ENCODE data around the gene VDAC2. TPM values are rescaled to one million over a fixed set of nuclear protein-coding genes. Genes with fewer than 3 reads are reported as not detected.

The VDAC2 gene
- total and polyA plus RNA-seq, 2 donors: 127 to 209 TPM

- no peak overlapping the region for H3K27ac ChIP-seq (ENCODE audit: low read depth)
- 78% methylated on average over 6 of the region's 6 CpGs for WGBS
Measured at GRCh38 chr10:75265856-75266255, 55.3 kb downstream of the VDAC2 start.

GRCh38 chr10:75266945-75267344, 56.3 kb downstream of the VDAC2 start:
- H3K4me1 ChIP-seq (ENCODE audit: insufficient read depth): no peaks in the 10 kb centered on the region
- 48% methylated on average over 5 of the region's 5 CpGs for WGBS
- H3K4me3 ChIP-seq (ENCODE audit: low read depth, low read length): no peak overlapping the region
- no peak for DNase-seq (ENCODE audit: extremely low spot score)
- H3K36me3 ChIP-seq (ENCODE audit: insufficient read depth): no peaks in the 10 kb centered on the region
- H3K27ac ChIP-seq (ENCODE audit: low read depth): no peak overlapping the region

More at GRCh38 chr10:75265856-75266255, 55.3 kb downstream of the VDAC2 start:
- H3K4me1 ChIP-seq (ENCODE audit: insufficient read depth): no peaks in the 10 kb centered on the region
- H3K4me3 ChIP-seq (ENCODE audit: low read depth, low read length): no peak overlapping the region
- no peak for DNase-seq (ENCODE audit: extremely low spot score)
- H3K36me3 ChIP-seq (ENCODE audit: insufficient read depth): no peaks in the 10 kb centered on the region

- H3K4me1 ChIP-seq (ENCODE audit: insufficient read depth): no peaks in the 10 kb centered on the region
- WGBS: 89% methylated on average over 5 of the region's 5 CpGs
- DNase-seq (ENCODE audit: extremely low spot score): no peak
- no peaks in the 10 kb centered on the region for H3K36me3 ChIP-seq (ENCODE audit: insufficient read depth)
- H3K27ac ChIP-seq (ENCODE audit: low read depth): no peak overlapping the region
- H3K4me3 ChIP-seq (ENCODE audit: low read depth, low read length): no peak overlapping the region
Measured at GRCh38 chr10:75269605-75270004, 59.0 kb downstream of the VDAC2 start.

- H3K4me1 ChIP-seq (ENCODE audit: insufficient read depth): no peaks in the 10 kb centered on the region
- no peak overlapping the region for H3K4me3 ChIP-seq (ENCODE audit: low read depth, low read length)
- H3K36me3 ChIP-seq (ENCODE audit: insufficient read depth): no peaks in the 10 kb centered on the region
- DNase-seq (ENCODE audit: extremely low spot score): no peak
- WGBS: 94% methylated on average over 5 of the region's 5 CpGs
- no peak overlapping the region for H3K27ac ChIP-seq (ENCODE audit: low read depth)
Measured at GRCh38 chr10:75272094-75272493, 61.5 kb downstream of the VDAC2 start.

- WGBS: 29% methylated on average over 7 of the region's 7 CpGs
- no peak for DNase-seq (ENCODE audit: extremely low spot score)
Measured at GRCh38 chr10:75272896-75273295, 62.3 kb downstream of the VDAC2 start.

GRCh38 chr10:75276069-75276872, 65.7 kb downstream of the VDAC2 start:
- Histone ChIP-seq H3K4me3 (ENCODE audit: low read depth, low read length) (peak overlapping the region; percentile 28), H3K27ac (ENCODE audit: low read depth) (no peak overlapping the region), H3K4me1 (ENCODE audit: insufficient read depth) (no peaks in the 10 kb centered on the region), H3K36me3 (ENCODE audit: insufficient read depth) (no peaks in the 10 kb centered on the region)
- no peak for DNase-seq (ENCODE audit: extremely low spot score)
- WGBS: 65% methylated on average over 46 of the region's 46 CpGs

More at GRCh38 chr10:75272896-75273295, 62.3 kb downstream of the VDAC2 start:
- Histone ChIP-seq H3K27ac (ENCODE audit: low read depth) (no peak overlapping the region), H3K4me1 (ENCODE audit: insufficient read depth) (no peaks in the 10 kb centered on the region), H3K4me3 (ENCODE audit: low read depth, low read length) (no peak overlapping the region), H3K36me3 (ENCODE audit: insufficient read depth) (no peaks in the 10 kb centered on the region)

- 80% methylated on average over 2 of the region's 2 CpGs for WGBS
- H3K4me1 ChIP-seq (ENCODE audit: insufficient read depth): no peaks in the 10 kb centered on the region
- no peak for DNase-seq (ENCODE audit: extremely low spot score)
Measured at GRCh38 chr10:75280236-75280635, 69.6 kb downstream of the VDAC2 start.

More at GRCh38 chr10:75280236-75280635, 69.6 kb downstream of the VDAC2 start:
- Histone ChIP-seq H3K36me3 (ENCODE audit: insufficient read depth) (no peaks in the 10 kb centered on the region), H3K27ac (ENCODE audit: low read depth) (no peak overlapping the region), H3K4me3 (ENCODE audit: low read depth, low read length) (no peak overlapping the region)

Small RNAs within 50 kb of the gene (small RNA-seq; reads per million reads assigned to genes)
- gene HMGA1P5 (not detected), gene RPL39P25 (not detected)

Other genes with a start within 250 kb of the VDAC2 start
- 42.2 TPM for gene SAMD8, start 99.1 kb upstream of the VDAC2 start, total RNA-seq
- gene SAMD8, start 99.1 kb upstream of the VDAC2 start, polyA plus RNA-seq: 12.0 TPM
- gene COMTD1, start 25.2 kb downstream of the VDAC2 start, total RNA-seq: 2.3 TPM
- gene COMTD1, start 25.2 kb downstream of the VDAC2 start, polyA plus RNA-seq: 16.3 TPM
- gene ZNF503, start 191.0 kb downstream of the VDAC2 start, total RNA-seq: 12.1 TPM
- gene ZNF503, start 191.0 kb downstream of the VDAC2 start, polyA plus RNA-seq: 31.1 TPM
- gene LRMDA, start 220.8 kb downstream of the VDAC2 start, total RNA-seq: 17.7 TPM
- gene LRMDA, start 220.8 kb downstream of the VDAC2 start, polyA plus RNA-seq: 7.9 TPM

All from urinary bladder (tissue), 4 donors.